HG03558 (cell line): Measurements from ENCODE around the gene TSC22D2.

Source experiments
- ATAC-seq: cut with Tn5 transposase; IDR thresholded peaks from one replicate; pipeline ENCODE4 v1.9.1; 2021; ENCODE audit warnings: moderate number of reproducible peaks; ENCODE audit not compliant: unreplicated experiment; ENCODE audit errors: extremely low read depth

The TSC22D2 gene

GRCh38 chr3:150408221-150409124 lies at the start of gene TSC22D2:
Gene TSC22D2, plus strand, starts transcription at chr3:150408298. Its CDS starts 1,053 bp downstream, at chr3:150409351.
- ATAC-seq: peak; percentile 38

DNA sequence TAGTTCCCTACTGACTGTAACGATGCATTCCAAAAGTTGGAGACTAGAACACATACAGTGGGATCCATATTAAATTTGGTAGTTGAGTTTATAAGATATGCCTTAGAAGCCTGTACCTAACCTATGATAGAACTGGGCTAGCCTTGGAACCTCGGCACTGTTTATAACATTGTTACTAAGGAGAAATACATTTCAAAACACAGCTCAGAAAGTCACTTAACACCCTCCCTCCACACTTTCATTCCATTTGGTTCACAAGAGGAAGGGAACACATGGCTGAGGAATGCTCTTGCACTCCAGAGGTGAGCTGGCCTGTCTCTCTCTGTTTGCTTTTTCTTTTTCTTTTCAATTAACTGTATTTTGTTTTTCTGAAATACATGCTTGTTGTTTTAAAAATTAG lies 48.7 kb upstream of the TSC22D2 start:
- no peak for ATAC-seq

- ATAC-seq: no peak
Observed at GRCh38 chr3:150360966-150361365, 47.1 kb upstream of the TSC22D2 start.

- ATAC-seq: no peak
Observed at GRCh38 chr3:150362515-150363302, 45.4 kb upstream of the TSC22D2 start.

DNA sequence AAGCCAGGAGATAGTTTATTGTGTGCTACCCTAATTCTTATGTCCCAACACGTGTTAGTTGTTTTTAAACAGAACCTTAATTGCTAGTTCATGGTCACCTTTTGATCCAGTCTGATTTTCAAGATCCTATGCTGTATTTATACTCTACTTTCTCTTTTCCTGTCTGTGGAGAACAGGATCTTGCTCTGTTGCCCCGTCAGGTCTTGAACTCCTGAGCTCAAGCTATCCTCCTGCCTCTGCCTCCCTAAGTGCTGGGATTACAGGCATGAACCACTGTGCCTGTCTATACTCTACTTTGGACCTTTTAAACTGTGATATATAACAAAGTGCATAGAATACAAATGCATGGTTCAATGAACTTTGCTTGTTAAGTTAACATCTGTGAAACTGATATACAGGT lies 44.7 kb upstream of the TSC22D2 start:
- no peak for ATAC-seq

- ATAC-seq: peak; percentile 51
Observed at GRCh38 chr3:150365132-150365604, 42.9 kb upstream of the TSC22D2 start.

DNA sequence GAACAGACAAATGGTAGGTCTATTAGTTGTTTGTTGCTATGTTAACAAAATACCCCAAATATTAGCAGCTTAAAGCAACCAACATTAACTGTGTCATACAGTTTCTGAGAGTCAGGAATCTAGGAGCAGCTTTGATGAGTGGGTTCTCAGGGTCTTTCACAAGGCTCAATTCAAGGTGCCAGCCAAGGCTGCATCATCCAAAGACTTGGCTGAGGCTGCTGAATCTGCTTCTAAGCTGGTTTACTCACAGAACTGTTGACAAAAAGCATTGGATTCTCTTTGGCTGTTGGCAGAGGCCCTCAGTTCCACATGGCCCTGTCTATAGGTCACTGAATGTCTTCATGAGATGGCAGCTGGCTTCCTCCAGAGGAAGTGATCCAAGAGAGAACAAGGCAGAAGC lies 40.3 kb upstream of the TSC22D2 start:
- ATAC-seq: no peak

GRCh38 chr3:150370122-150370602 lies 37.9 kb upstream of the TSC22D2 start:
- no peak for ATAC-seq

DNA sequence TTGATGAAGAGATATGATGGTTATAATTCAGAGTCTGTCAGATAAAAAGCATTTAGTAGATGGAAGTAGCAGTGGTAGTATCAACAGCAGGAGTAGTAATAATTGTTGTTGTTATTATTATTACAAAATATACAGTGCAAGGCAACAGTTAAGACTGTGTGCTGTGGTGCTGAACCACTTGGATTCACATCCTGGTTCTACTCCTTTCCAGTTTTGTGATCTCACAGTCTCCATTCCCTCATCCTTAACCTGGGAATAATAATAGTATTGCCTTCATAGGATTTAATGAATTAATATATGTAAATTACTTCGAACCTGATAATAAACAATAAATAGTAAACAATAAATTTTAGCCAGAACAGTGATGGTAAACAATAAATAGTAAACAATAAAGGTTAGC lies 37.1 kb upstream of the TSC22D2 start:
- ATAC-seq: no peak

DNA sequence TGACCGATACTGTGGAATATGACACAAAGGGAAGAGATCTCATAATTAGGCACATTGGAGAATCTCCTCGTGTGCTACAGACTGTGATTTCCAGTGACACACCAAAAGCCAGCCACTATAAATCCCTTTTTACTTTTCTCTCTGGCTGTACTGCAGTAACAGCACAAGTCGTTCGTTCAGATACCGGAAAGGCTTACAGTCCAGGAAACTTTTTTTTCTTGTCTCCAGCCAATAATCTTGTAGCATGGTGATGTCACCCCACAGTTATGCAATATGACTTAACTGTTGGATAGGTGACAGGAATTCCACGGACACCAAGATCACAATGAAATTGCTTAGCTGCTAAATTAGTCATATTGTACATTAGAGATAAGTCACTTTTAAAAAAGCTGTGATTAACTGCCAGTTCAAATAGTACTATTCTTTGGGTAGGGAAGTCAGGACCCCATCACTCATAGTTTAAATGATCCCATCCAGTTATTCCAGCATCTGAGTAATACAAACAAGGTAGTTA lies 36.3 kb upstream of the TSC22D2 start:
- ATAC-seq: no peak

- ATAC-seq: no peak
Observed at GRCh38 chr3:150372320-150372719, 35.8 kb upstream of the TSC22D2 start.

GRCh38 chr3:150372722-150373121 lies 35.4 kb upstream of the TSC22D2 start:
- ATAC-seq: no peak

DNA sequence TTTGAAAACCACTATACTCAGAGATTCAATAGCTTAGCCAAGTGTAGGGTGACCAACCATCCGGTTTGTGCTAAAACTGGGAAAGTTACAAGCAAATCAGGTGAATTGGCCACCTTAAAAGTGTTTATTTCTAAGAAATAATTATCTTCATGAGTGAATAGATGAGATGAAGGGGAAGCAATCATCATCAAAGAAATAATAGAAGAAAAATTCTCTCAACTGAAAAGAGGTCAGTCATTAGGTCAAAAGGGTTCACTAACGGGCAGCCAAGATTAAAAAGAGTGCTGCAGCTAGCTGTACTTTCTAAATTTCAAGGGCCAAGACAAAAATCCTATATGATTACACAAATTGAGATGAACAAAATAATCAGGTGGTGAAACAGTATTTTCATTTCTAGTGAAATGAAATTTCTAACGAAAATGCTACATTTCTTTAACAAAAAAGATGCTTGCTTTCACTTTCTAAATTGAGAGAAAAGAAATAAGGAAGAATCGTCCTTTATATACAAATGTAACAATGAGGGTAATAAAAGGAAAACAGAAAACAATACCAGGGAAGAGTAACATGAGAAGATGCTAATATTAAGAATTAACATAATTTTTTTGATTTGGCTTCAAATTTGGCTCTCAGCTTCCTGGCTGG lies 34.7 kb upstream of the TSC22D2 start:
- no peak for ATAC-seq

- no peak for ATAC-seq
Observed at GRCh38 chr3:150374975-150375374, 33.1 kb upstream of the TSC22D2 start.

- ATAC-seq: no peak
Observed at GRCh38 chr3:150376001-150376848, 31.9 kb upstream of the TSC22D2 start.

DNA sequence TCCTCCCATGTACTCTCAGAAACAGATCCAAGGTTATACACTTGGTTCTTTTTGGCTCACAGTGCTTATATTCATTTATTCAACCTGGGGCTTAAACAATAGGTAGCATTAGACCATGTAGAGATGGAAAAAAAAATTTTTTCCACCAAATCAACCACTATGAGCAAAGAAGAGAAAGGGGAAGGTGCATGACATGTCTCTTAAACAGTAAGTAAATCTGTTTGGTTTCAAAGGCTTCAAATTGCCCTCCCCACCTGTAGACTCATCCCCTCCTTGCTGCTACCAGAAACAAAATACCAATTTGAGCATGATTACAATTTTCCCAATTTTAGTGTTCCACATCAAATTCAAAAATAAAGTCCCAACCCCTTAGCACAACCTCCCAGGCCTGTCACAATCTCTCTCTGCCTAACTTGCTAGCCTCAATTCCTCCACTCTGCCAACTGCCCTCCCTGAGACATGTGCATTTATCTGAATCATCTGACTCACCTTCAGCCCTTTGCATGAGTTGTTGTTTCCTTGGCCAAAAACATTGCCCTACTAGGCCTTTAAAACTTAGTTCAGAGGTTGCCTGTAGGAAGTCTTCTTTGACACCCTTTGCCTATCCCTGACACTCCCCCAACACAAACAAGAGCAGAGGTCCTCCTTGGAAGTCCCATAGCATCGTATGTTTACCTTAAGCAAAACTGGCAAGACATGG lies 30.3 kb upstream of the TSC22D2 start:
- ATAC-seq: no peak

- ATAC-seq: no peak
Observed at GRCh38 chr3:150378301-150378748, 29.8 kb upstream of the TSC22D2 start.

- no peak for ATAC-seq
Observed at GRCh38 chr3:150379469-150379868, 28.6 kb upstream of the TSC22D2 start.
